Subcutaneous adipose tissue (tissue), 4 donors: ENCODE results near the gene TRPC4AP. TPM values are rescaled to one million over a fixed set of nuclear protein-coding genes. Genes with fewer than 3 reads are reported as not detected.

Experiments used
- total RNA-seq, 4 donors: library from RNA; depleted of rRNA; stranded (reverse); fragments of >200 nt; gene quantifications; one replicate each; pipeline ENCODE4 v1.1.0, GENCODE V29; 2016
- TF ChIP-seq, protein P1 (sequence below): fragments of 450-650 bp; IDR thresholded peaks from one replicate; pipeline ENCODE4 v1.5.1; 2016; ENCODE audit warnings: low read depth, mild to moderate bottlenecking, control low read depth, antibody characterized with exemption, moderate library complexity

The TRPC4AP gene
- total RNA-seq, 4 donors from 2014 or later = 76.6 to 112 (median 78.5) TPM

DNA sequence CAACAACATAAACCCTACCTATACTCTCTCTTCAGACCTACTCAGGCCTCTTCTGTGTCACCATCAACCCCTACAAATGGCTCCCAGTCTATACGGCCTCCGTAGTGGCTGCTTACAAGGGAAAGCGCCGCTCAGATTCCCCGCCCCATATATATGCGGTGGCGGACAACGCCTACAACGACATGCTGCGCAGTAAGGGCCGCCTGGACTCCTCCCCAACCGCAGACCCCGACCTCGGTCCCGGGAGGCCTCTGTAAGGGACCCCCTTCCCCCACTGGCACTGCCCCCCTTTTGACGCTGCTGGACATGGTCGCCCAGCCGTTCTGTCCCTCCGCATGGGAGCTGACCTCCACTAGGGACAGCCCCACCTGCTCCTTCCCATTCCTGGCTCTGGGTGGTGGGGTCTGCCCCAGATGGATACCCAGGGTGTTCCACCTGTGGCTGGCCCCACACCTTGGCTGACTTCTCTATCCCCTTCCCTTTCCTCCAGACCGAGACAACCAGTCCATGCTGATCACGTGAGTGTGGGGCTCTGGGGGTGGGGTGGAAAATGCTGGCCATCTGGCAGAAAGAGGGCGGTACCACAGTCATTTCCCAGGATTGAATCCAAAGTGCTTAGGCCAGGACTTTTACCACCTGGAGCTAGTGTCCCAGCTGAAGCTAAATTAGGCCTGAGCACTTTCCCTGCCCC lies 111.9 kb downstream of the TRPC4AP start:
- TF ChIP-seq, protein P1, sequence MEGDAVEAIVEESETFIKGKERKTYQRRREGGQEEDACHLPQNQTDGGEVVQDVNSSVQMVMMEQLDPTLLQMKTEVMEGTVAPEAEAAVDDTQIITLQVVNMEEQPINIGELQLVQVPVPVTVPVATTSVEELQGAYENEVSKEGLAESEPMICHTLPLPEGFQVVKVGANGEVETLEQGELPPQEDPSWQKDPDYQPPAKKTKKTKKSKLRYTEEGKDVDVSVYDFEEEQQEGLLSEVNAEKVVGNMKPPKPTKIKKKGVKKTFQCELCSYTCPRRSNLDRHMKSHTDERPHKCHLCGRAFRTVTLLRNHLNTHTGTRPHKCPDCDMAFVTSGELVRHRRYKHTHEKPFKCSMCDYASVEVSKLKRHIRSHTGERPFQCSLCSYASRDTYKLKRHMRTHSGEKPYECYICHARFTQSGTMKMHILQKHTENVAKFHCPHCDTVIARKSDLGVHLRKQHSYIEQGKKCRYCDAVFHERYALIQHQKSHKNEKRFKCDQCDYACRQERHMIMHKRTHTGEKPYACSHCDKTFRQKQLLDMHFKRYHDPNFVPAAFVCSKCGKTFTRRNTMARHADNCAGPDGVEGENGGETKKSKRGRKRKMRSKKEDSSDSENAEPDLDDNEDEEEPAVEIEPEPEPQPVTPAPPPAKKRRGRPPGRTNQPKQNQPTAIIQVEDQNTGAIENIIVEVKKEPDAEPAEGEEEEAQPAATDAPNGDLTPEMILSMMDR = no peak

DNA sequence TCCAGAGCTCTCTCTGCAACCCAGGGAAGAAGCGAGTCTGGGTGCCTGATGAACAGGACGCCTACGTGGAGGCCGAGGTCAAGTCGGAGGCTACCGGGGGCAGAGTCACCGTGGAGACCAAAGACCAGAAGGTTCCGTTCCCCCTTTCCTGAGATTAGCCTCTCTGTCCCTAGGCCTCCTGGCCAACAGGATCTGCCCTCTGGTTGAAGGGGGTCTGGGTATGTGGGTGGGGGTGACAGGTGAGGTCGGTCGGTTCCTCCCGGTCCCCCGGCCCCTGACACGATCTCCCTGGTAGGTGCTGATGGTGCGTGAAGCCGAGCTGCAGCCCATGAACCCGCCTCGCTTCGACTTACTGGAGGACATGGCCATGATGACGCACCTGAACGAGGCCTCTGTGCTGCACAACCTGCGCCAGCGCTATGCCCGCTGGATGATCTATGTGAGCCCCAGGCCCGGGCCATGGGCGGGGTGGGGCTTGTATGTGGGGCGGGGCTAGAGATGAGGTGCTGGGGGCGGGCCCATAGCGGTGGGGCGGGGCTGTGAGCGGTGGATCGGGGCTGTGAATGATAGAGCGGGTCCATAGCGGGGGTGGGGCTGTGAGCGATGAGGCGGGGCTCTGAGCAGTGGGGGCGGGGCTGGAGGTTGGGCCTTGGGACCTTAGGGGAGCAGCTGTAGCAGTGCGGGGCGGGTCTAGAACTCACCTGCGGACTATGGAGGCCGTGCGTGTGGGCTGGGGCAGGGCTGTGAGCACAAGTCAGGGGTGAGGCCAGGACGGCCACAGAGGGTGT lies 113.0 kb downstream of the TRPC4AP start:
- TF ChIP-seq, protein P1 = no peak

DNA sequence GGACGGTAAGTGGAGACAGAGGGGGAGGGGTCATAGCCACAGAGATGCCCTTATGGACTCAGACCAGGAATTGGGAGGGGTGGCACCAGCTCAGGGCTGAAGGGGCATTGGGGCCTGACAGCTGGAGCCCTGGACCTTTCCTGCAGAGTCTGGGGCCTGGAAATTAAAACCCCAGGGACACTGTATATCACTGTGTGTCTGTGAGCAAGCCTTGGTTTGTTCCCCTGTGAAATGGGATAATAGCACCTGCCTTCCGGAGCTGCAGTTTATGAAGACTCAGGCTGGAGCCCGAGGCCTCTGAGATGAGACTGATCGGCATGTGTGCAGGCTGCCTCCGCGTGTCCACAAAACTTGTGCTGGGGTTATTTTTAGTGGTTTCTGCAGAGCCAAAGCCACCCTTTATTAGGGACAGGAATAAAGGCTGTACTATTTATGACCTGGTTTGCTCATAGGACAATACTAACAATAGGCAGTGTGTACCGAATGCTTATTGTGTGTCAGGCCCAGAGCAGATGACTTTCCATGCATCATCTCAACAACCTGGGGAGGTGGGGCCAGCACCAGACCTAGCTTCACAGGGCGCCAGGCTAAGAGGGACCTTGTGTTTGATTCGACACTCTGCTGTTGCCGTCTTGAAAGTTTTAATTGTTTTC lies 114.4 kb downstream of the TRPC4AP start:
- TF ChIP-seq, protein P1 = no peak

DNA sequence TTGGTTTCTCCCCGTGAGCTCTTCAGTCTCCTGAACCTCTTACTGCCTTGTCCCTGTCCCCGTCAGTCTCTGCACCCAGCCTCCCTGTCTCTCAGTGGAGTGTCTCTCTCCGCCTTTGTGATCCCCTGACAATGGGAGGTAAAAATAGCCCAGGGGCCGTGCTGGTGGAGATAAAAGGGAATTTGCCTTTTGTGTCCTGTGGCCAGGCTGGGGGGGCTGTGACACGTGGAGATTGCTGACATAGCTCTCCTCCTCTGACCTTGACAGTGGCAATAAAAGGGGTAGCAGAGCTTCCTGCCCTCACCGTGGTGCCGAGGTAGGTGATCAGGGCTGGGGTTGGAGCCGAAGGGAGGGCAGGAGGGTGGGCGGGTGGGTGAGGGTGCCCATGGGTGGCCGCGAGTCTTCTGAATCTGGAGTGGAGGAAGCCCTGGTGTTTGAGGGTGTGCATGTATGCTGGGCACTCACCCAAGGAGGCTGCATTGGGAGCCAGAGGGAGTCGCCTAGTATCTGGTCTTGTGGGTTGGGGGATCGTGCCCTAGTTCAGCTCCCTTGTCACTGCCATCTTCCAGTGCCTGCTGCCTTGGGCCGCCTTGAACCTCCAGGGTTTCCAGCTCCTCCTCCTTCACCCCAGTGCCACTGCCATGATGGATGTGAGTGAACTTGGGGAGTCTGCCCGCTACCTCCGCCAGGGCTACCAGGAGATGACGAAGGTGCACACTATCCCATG lies 115.1 kb downstream of the TRPC4AP start:
- TF ChIP-seq, protein P1 = no peak

DNA sequence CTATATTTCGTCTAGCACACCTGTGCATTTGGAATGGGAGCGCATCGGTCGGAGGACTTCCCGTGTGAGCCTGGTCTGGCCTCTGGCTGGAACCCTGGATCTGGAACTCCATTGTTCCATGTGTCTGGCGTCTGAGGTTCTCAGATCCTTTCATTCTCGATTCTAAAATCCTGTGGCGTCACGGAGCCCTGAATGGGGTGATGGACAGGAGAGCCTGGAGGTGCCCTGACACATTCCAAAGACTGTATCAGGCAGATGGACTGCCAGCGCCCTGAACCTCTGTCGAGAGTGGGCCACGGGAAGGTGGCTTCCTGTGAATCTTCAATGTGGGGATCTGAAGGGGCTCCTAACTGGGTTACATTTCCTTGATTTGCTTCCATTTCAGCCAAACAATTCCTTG lies 116.3 kb downstream of the TRPC4AP start:
- TF ChIP-seq, protein P1 = no peak

DNA sequence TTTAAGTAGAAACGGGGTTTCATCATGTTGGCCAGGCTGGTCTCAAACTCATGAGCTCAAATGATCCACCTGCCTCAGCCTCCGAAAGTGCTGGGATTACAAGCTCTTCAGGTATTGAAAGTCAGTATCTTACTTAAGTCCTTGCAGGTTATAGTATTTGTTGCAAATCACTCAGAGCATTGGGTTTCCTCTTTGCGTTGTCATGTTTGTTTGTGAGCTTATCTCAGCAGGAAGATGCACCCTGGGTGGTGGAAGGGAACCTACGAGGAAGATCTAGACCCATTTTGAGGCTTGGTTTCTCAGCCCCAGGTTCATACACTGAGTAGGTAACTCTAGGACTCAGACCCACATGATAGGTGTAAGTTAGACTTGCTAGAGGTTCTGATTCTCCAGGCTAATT lies 118.4 kb downstream of the TRPC4AP start:
- TF ChIP-seq, protein P1 = no peak
